Muscle layer of duodenum (tissue), 2 donors: Measurements from ENCODE around the gene HSPA9.

Experiments
- H3K27ac ChIP-seq: one replicate; pipeline ENCODE4 v1.7.0; 2013; ENCODE audit warnings: mild to moderate bottlenecking, low read length
- H3K27me3 ChIP-seq: one replicate; pipeline ENCODE4 v1.7.0; 2013; ENCODE audit warnings: low read depth, mild to moderate bottlenecking, control low read depth, low read length
- H3K36me3 ChIP-seq, 2 donors: one replicate each; pipeline ENCODE4 v1.7.0; 2013; ENCODE audit warnings: low read length in 2 of 2, control low read depth in 1 of 2, mild to moderate bottlenecking in 1 of 2; ENCODE audit not compliant: insufficient read depth in 2 of 2, control insufficient read depth in 1 of 2
- H3K4me1 ChIP-seq, 2 donors: one replicate each; pipeline ENCODE4 v1.7.0; 2013; ENCODE audit warnings: low read length in 2 of 2, mild to moderate bottlenecking in 2 of 2, control low read depth in 1 of 2, moderate library complexity in 1 of 2; ENCODE audit not compliant: insufficient read depth in 2 of 2, control insufficient read depth in 1 of 2
- H3K4me3 ChIP-seq, 2 donors: one replicate each; pipeline ENCODE4 v1.7.0; 2013; ENCODE audit warnings: low read length in 2 of 2, low read depth in 1 of 2, mild to moderate bottlenecking in 1 of 2
- H3K9me3 ChIP-seq, 2 donors: one replicate each; pipeline ENCODE4 v1.7.0; 2013; ENCODE audit warnings: low read length in 2 of 2, control low read depth in 1 of 2, mild to moderate bottlenecking in 1 of 2; ENCODE audit not compliant: control insufficient read depth in 1 of 2
- donor health status: healthy.

HSPA9 gene

DNA sequence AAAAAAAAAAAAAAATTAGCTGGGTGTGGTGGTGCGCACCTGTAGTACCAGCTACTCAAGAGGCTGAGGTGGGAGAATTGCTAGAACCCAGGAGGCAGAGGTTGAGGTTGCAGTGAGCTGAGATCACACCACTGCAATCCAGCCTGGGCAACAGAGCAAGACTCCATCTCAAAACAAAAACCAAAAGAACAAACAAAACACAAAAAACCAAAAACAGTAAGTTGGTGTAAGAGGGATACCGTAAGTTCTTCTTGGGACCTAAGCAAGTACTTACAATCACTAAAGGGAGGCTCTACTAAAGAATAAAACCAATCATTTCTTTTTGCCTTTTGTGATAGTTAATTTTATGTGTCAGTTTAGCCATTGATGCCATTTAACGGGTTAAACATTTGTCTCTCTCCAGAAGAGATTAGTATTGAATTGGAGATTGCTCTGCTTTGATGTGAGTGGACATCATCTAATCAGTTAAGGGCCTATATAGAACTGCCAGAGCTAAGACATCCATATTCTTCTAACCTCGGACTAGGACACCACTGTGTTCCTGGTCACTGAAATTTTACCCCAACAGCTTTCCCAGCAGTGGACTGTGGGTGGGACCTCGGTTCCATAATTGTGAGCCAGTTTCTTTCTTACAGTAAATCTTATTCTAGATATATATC is 21.6 kb downstream of the HSPA9 start:
- H3K36me3 ChIP-seq = peaks cover 33 to 52% of the 10 kb centered on the region in 2 donors
- no peak overlapping the region for H3K4me3 ChIP-seq
- no peaks in the 10 kb centered on the region for H3K9me3 ChIP-seq
- no peak overlapping the region for H3K27ac ChIP-seq
- H3K27me3 ChIP-seq = no peaks in the 10 kb centered on the region
- H3K4me1 ChIP-seq = no peaks in the 10 kb centered on the region

DNA sequence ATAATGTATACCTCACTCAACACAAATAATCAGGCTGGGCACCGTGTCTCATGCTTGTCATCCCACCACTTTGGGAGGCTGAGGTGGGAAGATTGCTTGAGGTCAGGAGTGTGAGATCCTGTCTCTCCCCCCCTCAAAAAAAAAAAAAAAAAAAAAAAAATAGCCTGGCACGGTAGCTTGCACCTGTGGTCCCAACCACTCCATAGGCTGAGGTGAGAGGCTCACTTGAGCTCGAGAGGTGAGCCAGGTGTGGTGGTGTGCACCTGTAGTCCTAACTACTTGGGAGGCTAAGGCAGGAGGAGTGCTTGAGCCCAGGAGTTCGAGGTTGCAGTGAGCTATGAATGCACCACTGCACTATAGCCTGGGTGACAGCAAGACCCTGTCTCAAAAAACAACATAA is 22.5 kb downstream of the HSPA9 start:
- no peak overlapping the region for H3K27ac ChIP-seq
- H3K9me3 ChIP-seq = no peaks in the 10 kb centered on the region
- no peaks in the 10 kb centered on the region for H3K27me3 ChIP-seq
- peaks cover 24 to 43% of the 10 kb centered on the region in 2 donors for H3K36me3 ChIP-seq
- H3K4me3 ChIP-seq = no peak overlapping the region
- H3K4me1 ChIP-seq = peaks cover 0 to 3% of the 10 kb centered on the region in 2 donors

DNA sequence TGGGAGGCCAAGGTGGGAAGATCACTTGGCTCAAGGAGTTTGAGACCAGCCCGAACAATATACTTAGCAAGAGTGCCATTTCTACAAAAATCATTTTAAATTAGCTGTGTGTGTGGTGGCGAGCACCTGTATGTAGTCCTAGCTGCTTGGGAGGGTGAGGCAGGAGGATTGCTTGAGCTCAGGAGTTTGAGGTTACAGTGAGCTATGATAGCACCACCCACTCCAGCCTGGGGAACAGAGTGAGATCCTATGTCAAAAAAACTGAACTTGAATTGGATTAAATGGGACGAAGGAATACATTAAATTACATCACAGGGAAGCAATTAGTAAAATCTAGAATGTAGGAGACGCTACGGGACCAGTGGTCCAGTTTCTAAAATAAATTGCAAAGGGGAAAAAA is 25.8 kb downstream of the HSPA9 start:
- H3K4me1 ChIP-seq = peaks cover 0 to 33% of the 10 kb centered on the region in 2 donors
- H3K36me3 ChIP-seq = peaks cover 6 to 10% of the 10 kb centered on the region in 2 donors
- H3K27me3 ChIP-seq = no peaks in the 10 kb centered on the region
- no peaks in the 10 kb centered on the region for H3K9me3 ChIP-seq
- H3K4me3 ChIP-seq = no peak overlapping the region
- no peak overlapping the region for H3K27ac ChIP-seq

DNA sequence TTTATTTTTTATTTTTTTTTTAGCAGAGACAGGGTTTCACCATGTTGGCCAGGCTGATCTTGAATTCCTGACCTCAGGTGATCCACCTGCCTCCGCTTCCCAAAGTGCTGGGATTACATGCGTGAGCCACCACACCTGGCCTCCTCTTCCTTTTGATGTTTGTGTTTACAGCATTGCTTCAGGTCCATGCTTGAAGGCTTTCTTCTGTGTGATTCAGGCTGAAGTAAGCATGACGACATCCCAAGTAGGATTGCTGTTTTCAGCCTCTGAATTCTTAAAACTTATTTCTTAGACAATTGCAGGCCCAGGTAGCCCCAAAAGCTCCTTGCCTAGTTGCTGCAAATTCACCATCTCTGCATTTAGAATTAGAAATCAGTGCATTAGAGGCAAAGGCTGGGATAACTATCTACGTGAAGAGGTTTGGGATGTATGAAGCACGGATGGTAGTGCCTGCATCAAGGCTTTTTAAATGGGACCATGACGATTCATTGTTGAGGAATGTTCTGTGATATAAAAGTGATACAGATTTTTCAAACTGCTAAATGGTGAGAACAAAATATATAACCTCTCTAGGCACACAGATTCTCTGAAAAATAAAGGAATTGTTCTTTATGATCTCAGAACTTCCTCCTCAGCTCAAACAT is 29.2 kb downstream of the HSPA9 start:
- H3K36me3 ChIP-seq = peaks cover 0 to 14% of the 10 kb centered on the region in 2 donors
- no peak overlapping the region for H3K27ac ChIP-seq
- no peak overlapping the region for H3K4me3 ChIP-seq
- H3K4me1 ChIP-seq = peaks cover 8 to 45% of the 10 kb centered on the region in 2 donors
- no peaks in the 10 kb centered on the region for H3K27me3 ChIP-seq
- H3K9me3 ChIP-seq = no peaks in the 10 kb centered on the region

DNA sequence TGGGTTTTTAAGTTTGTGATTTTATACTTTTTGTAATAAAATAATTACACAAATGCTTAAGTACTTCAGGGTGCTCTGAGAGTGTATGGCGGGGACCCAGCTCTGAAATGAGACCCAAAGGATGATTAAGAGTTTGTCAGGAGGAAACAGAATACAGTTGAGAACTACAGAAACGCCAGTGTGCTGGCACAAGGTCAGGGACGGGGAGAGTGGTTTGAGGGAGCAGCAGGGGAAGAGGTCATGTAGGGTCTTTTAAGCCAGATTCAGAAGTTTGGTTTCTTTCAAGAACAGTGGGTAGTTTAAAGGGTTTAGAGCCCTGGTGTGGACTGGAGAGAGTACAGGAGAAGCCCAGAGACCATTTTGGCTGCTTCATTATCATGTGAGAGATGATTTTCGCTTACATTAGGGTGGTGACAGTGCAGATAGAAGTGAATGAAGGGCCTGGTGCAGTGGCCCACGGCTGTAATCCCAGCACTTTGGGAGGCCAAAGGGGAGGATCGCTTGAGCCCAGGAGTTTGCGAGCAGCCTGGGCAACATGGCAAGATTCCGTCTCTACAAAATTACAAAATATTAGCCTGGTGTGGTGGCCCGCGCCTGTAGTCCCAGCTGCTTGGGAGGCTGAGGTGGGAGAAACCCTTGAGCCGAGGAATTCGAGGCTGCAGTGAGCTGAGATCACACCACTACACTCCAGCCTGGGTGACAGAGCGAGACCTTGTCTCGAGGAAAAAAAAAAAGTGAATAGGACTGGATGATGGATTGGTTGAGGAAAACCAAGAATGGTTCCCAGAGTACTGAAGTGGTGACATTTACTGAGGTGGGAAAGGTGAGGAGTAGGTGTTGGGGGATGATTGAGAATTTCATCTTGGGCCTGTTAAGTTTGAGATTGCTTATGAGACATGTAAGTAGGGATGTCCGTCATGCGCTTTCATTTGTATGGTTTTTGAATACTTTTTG is 30.7 kb downstream of the HSPA9 start:
- Histone ChIP-seq H3K27me3 (no peaks in the 10 kb centered on the region), H3K36me3 (peaks cover 0 to 14% of the 10 kb centered on the region in 2 donors), H3K4me1 (peaks cover 12 to 59% of the 10 kb centered on the region in 2 donors), H3K9me3 (no peaks in the 10 kb centered on the region), H3K4me3 (peak overlapping the region; percentile 81 to 84), H3K27ac (peak overlapping the region; percentile 100)

GRCh38 chr5:138543730-138544104 is 31.5 kb downstream of the HSPA9 start:
- Histone ChIP-seq H3K4me3 (peak overlapping the region; percentile 81 to 84), H3K4me1 (peaks cover 19 to 64% of the 10 kb centered on the region in 2 donors), H3K27me3 (no peaks in the 10 kb centered on the region), H3K36me3 (peaks cover 0 to 14% of the 10 kb centered on the region in 2 donors), H3K9me3 (no peaks in the 10 kb centered on the region), H3K27ac (peak overlapping the region; percentile 100)

DNA sequence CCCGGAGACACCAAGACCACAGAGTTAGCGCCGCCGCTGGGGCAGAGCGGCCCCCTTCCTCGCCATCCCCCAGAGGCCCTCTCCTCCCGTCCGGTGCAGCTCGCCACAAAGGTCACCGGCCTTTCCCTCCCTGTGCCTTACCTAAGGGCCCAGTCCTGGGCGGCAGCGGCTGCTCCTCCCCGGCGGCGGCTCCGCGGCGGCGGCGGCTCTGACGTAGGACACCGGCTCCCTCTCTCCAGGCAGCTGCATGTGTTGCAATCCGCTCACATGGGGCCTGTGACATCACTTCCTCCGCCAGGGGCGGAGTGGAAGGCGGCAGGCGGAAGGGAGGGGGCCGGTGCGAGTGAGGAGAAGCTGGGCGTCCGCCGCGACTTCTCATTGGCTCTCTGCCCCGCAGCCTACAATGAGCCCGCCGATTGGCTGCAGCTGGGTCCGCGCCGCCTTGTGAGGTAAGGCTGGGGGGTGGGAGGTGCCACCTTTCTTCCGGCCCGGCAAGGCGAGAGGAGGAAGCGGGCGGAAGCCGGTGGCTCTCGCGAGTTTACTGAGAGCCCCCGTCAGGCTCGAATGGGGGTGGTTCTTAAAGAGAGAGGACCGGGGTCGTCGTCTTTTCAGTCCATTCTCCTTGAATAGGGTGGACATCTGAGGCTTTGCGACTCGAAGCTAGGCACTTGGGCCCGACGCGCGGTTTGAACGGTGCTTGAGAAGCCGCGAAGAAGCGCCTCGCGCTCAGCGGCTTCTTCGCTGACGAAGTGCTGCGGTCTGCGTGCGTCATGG is 32.1 kb downstream of the HSPA9 start, which contains the start of gene ETF1:
Gene ETF1 (minus strand): TSS at position 281 of the 774 bp plus-strand sequence. CDS start 318 bp downstream, outside the sequence.
- peaks cover 0 to 14% of the 10 kb centered on the region in 2 donors for H3K36me3 ChIP-seq
- H3K4me1 ChIP-seq = peaks cover 20 to 64% of the 10 kb centered on the region in 2 donors
- H3K27me3 ChIP-seq = no peaks in the 10 kb centered on the region
- H3K27ac ChIP-seq = peak within 1 kb of the TSS; percentile 100
- no peaks in the 10 kb centered on the region for H3K9me3 ChIP-seq
- H3K4me3 ChIP-seq = peak within 1 kb of the TSS; percentile 84 to 91

DNA sequence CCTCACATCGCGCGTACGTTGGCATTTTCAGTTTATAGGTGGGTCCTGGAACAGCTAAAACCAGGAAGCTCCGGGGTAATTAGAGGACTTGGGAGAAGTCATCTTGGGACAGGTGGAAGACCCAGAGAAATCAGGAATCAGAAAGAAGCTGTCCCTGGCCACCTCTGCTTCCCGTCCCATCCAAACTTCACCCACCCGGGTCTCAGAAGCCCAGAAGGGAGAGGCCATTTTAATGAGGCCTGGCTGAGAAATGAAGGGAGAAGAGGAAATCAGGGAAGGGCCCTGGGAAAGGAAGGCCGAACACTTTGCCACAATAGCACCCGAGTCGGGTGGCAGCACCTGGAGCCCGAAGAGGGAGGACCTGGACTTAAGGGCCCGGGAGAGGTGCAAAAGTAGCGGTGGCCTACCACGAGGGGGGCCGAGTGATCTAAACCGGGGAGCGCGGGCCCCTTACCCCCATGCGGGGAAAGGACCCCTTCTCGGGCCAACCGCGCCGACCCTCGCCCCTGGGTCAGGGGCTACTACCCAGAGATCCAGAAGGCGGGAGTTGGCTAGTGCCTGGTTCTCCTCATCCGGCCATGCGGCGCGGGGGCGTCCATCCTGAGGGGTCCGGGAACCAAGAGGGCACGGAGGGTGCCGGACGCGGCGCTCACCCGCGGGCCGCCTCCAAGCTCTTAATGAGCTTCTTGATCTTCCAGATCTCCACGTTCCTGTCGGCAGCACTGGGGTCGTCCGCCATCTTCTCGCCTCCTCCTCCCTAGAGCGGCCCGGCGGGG is 32.8 kb downstream of the HSPA9 start:
- Histone ChIP-seq H3K4me3 (peak overlapping the region; percentile 84 to 91), H3K4me1 (peaks cover 20 to 58% of the 10 kb centered on the region in 2 donors), H3K36me3 (peaks cover 0 to 14% of the 10 kb centered on the region in 2 donors), H3K27ac (peak overlapping the region; percentile 92), H3K9me3 (no peaks in the 10 kb centered on the region), H3K27me3 (no peaks in the 10 kb centered on the region)

DNA sequence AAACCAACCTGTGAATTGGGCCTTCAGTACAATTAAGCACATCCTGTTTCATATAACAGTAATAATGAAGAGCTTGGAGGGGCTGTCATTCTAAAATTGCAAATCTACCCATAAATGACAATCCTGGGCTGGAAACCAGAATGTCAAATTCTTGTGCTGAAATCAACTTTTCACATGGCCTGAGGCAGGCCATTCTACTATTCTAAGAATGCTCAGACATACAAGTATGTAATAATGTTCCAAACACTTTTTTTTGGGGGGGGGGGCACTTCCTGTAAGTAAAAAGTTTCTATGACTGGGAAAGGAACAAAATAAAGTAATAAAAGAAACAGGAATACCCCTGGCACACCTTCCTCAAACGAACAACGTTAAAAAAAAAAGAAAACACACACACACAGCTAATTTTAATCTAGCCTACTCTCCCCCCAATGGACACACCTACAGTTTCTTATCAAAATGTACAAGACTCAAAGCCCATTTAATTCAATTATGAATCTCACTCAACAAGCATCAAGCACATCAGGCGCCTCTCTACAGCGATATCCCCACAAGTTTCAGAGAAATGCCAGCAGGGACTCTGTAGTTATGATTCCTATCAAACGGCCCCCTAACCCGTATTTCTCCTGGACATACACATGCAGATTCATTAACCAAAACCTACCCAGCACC is 33.6 kb downstream of the HSPA9 start:
- peak overlapping the region; percentile 92 for H3K27ac ChIP-seq
- H3K4me1 ChIP-seq = peaks cover 20 to 56% of the 10 kb centered on the region in 2 donors

GRCh38 chr5:138539791-138540190 is 35.4 kb downstream of the HSPA9 start:
- H3K4me3 ChIP-seq = no peak overlapping the region
- H3K4me1 ChIP-seq = peaks cover 20 to 41% of the 10 kb centered on the region in 2 donors
- H3K27me3 ChIP-seq = no peaks in the 10 kb centered on the region
- H3K36me3 ChIP-seq = peaks cover 6 to 14% of the 10 kb centered on the region in 2 donors
- no peaks in the 10 kb centered on the region for H3K9me3 ChIP-seq
- H3K27ac ChIP-seq = no peak overlapping the region

More for the DNA sequence above, 33.6 kb downstream of the HSPA9 start:
- Histone ChIP-seq H3K36me3 (peaks cover 3 to 14% of the 10 kb centered on the region in 2 donors), H3K27me3 (no peaks in the 10 kb centered on the region), H3K4me3 (peak overlapping the region; percentile 84 to 91), H3K9me3 (no peaks in the 10 kb centered on the region)
